ENCODE results near the gene CLCN5.

CLCN5 gene

DNA sequence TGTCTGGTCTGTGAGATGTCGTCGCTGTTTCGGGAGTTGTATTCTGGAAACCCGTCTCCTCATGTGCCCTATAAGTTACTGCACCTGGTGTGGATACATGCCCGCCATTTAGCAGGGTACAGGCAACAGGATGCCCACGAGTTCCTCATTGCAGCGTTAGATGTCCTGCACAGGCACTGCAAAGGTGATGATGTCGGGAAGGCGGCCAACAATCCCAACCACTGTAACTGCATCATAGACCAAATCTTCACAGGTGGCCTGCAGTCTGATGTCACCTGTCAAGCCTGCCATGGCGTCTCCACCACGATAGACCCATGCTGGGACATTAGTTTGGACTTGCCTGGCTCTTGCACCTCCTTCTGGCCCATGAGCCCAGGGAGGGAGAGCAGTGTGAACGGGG is 41.7 kb upstream of the CLCN5 start:
- TF ChIP-seq, protein P1, sequence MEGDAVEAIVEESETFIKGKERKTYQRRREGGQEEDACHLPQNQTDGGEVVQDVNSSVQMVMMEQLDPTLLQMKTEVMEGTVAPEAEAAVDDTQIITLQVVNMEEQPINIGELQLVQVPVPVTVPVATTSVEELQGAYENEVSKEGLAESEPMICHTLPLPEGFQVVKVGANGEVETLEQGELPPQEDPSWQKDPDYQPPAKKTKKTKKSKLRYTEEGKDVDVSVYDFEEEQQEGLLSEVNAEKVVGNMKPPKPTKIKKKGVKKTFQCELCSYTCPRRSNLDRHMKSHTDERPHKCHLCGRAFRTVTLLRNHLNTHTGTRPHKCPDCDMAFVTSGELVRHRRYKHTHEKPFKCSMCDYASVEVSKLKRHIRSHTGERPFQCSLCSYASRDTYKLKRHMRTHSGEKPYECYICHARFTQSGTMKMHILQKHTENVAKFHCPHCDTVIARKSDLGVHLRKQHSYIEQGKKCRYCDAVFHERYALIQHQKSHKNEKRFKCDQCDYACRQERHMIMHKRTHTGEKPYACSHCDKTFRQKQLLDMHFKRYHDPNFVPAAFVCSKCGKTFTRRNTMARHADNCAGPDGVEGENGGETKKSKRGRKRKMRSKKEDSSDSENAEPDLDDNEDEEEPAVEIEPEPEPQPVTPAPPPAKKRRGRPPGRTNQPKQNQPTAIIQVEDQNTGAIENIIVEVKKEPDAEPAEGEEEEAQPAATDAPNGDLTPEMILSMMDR (IDR thresholded peaks at IDR 0.05; ENCODE audit: low read depth, low read length) = no peak
- no peak for DNase-seq (ENCODE audit: extremely low read depth, low read depth)

- DNase-seq (ENCODE audit: extremely low read depth, low read depth) = no peak
- TF ChIP-seq, protein P1 (IDR thresholded peaks at IDR 0.05; ENCODE audit: low read depth, low read length) = peak; percentile 87
Observed at GRCh38 chrX:49884290-49884862, 38.0 kb upstream of the CLCN5 start.

DNA sequence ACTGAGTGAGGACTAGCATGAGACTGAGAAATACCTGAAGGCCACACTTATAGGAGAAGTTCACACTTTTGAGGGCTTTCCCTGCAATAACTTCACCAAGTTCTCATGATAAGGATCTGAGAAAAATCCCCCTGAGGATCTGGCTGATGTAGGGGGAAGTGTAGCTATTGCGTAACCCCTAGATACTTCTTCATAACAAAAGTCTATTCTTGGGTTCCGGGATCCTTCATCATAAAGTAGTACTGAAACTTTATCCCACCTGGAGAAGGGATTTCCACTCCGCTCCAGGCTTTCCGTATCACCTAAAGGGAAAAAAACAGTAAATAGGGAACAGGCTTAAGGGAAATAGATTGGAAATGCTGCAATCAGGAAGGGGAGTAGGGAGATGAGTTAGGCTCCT is 29.9 kb upstream of the CLCN5 start:
- no peak for DNase-seq (ENCODE audit: extremely low read depth, low read depth)
- TF ChIP-seq, protein P1 (IDR thresholded peaks at IDR 0.05; ENCODE audit: low read depth, low read length) = no peak

- TF ChIP-seq, protein P1 (IDR thresholded peaks at IDR 0.05; ENCODE audit: low read depth, low read length) = no peak
- DNase-seq (ENCODE audit: extremely low read depth, low read depth) = no peak
Observed at GRCh38 chrX:49896951-49897350, 25.4 kb upstream of the CLCN5 start.

DNA sequence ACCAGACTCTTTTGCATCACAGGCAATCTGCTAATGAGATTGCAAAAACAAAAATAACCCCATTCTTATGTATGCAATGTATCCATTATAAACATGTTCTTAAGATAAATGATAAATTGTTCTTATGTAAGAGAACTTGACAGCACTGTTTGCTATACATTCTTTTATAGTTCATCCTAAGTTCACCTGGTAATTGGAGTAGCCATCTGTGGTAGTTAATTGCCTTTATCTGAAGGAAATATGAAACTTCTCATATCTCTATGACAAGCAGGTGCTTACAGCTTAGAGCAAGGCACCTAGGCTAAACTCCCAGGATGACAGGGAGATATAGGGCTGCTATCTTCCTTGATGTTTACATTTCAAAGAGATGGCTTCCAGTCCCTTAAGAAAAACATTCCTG is 21.3 kb upstream of the CLCN5 start:
- TF ChIP-seq, protein P1 (IDR thresholded peaks at IDR 0.05; ENCODE audit: low read depth, low read length) = no peak
- DNase-seq (ENCODE audit: extremely low read depth, low read depth) = no peak

DNA sequence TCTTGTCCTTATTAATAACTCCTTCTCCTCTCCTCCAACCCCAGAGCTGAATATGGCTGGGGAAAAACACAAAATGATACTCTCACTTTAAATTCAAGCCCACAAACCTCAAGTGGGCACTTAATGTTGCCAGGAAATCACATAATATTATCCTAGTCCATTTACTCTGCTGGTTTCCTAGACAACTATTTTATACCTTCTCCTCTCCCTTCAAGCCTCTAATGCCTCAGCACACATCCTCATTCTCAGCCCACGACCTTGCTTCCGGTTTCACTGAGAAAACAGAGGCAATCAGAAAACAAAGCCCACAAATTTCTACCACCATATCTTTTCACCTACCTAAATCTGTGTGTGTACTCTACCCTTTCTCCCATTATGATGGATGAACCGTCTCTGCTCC is 12.1 kb upstream of the CLCN5 start:
- DNase-seq (ENCODE audit: extremely low read depth, low read depth) = no peak
- TF ChIP-seq, protein P1 (IDR thresholded peaks at IDR 0.05; ENCODE audit: low read depth, low read length) = no peak

DNA sequence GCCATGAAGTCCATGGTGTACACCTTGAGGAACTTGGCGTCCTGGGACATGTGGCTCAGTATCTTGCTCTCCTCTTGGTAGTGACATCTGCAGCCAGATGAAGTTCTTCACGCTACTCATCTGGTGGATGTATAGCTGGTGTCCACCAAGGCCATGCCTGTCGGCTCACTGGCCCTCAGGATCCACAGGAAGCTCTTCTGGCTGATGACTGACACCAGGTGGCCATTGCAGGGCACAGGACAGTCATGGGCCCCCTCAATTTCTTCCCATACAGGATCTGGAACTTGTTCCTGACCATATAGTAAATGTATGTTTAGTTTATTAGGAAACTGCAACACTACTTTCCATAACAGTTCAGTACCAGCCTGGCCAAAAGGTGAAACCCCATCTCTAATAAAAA is 10.3 kb upstream of the CLCN5 start:
- TF ChIP-seq, protein P1 (IDR thresholded peaks at IDR 0.05; ENCODE audit: low read depth, low read length) = no peak
- no peak for DNase-seq (ENCODE audit: extremely low read depth, low read depth)
